CD8-positive, alpha-beta memory T cell (primary cell): ENCODE measurements around the gene HSPA4L. TPM values are rescaled to one million over a fixed set of nuclear protein-coding genes. Genes with fewer than 3 reads are reported as not detected.

Source experiments
- CTCF ChIA-PET: fragments of 350-600 bp; sonication (Branson Sonifier 250); formaldehyde crosslinking; loops from one replicate; lab custom pipeline; 2021; ENCODE audit warnings: antibody characterized with exemption; lab: Charles Lee
- POLR2A ChIA-PET: fragments of 350-600 bp; sonication (Branson Sonifier 250); formaldehyde crosslinking; loops from one replicate; lab custom pipeline; 2021; ENCODE audit warnings: antibody characterized with exemption; lab: Charles Lee
- DNase-seq, 5 donors: peaks; one replicate each; pipeline versions ENCODE4 v3.0.0 to v3.0.0-alpha.2; 2020 to 2022; ENCODE audit warnings: mixed read lengths in 1 of 5
- H3K27ac ChIP-seq: one replicate; pipeline ENCODE4 v1.7.0; 2013; ENCODE audit warnings: low read depth, mild to moderate bottlenecking, low read length, moderate library complexity
- H3K27me3 ChIP-seq: 2 replicates; pipeline ENCODE4 v1.7.0; 2013; ENCODE audit warnings: low read length, mild to moderate bottlenecking; ENCODE audit not compliant: insufficient read depth, poor library complexity, severe bottlenecking
- H3K36me3 ChIP-seq: 2 replicates; pipeline ENCODE4 v1.7.0; 2013; ENCODE audit warnings: mild to moderate bottlenecking, low read length, moderate library complexity; ENCODE audit not compliant: insufficient read depth
- H3K4me1 ChIP-seq: 2 replicates; pipeline ENCODE4 v1.7.0; 2013; ENCODE audit warnings: mild to moderate bottlenecking, low read length, moderate library complexity; ENCODE audit not compliant: insufficient read depth
- H3K4me3 ChIP-seq: 2 replicates; pipeline ENCODE4 v1.7.0; 2013; ENCODE audit warnings: mild to moderate bottlenecking, low read length
- H3K9me3 ChIP-seq: 2 replicates; pipeline ENCODE4 v1.7.0; 2013; ENCODE audit warnings: mild to moderate bottlenecking, low read length
- H3K27ac Mint-ChIP-seq, 8 donors: one replicate each; pipeline ENCODE4 v1.8.0; 2020 to 2021; ENCODE audit warnings: mixed read lengths in 8 of 8, mild to moderate bottlenecking in 6 of 8, inconsistent platforms in 3 of 8, moderate library complexity in 3 of 8
- H3K27me3 Mint-ChIP-seq, 2 donors: one replicate each; pipeline ENCODE4 v1.8.0; 2020 to 2021; ENCODE audit warnings: mixed read lengths in 2 of 2, mild to moderate bottlenecking in 1 of 2, moderate library complexity in 1 of 2
- H3K36me3 Mint-ChIP-seq, 3 donors: one replicate each; pipeline ENCODE4 v1.8.0; 2020 to 2021; ENCODE audit warnings: mixed read lengths in 3 of 3, inconsistent platforms in 1 of 3, mild to moderate bottlenecking in 1 of 3
- H3K4me1 Mint-ChIP-seq, 3 donors: one replicate each; pipeline ENCODE4 v1.8.0; 2020 to 2021; ENCODE audit warnings: mixed read lengths in 3 of 3, inconsistent platforms in 1 of 3, mild to moderate bottlenecking in 1 of 3
- H3K4me3 Mint-ChIP-seq, 7 donors: one replicate each; pipeline ENCODE4 v1.8.0; 2020 to 2021; ENCODE audit warnings: mixed read lengths in 7 of 7, mild to moderate bottlenecking in 6 of 7, moderate library complexity in 4 of 7, inconsistent platforms in 2 of 7
- H3K9me3 Mint-ChIP-seq, 5 donors: one replicate each; pipeline ENCODE4 v1.8.0; 2020 to 2022; ENCODE audit warnings: mixed read lengths in 5 of 5, mild to moderate bottlenecking in 3 of 5, moderate library complexity in 2 of 5, inconsistent platforms in 1 of 5
- polyA plus RNA-seq: library from polyadenylated mRNA; unstranded; fragments of 300-500 nt; fragmentation: Illumina TruSeq; gene quantifications from one replicate; pipeline ENCODE4 v1.2.3, GENCODE V29; 2021
- total RNA-seq, 2 experiments: library from RNA; stranded (reverse); gene quantifications; one replicate each; pipeline ENCODE4 v1.2.3, GENCODE V29; 2021

HSPA4L gene
- total and polyA plus RNA-seq, 3 experiments from 2014 or later: 0.50 to 0.55 TPM; not detected in 1

DNA sequence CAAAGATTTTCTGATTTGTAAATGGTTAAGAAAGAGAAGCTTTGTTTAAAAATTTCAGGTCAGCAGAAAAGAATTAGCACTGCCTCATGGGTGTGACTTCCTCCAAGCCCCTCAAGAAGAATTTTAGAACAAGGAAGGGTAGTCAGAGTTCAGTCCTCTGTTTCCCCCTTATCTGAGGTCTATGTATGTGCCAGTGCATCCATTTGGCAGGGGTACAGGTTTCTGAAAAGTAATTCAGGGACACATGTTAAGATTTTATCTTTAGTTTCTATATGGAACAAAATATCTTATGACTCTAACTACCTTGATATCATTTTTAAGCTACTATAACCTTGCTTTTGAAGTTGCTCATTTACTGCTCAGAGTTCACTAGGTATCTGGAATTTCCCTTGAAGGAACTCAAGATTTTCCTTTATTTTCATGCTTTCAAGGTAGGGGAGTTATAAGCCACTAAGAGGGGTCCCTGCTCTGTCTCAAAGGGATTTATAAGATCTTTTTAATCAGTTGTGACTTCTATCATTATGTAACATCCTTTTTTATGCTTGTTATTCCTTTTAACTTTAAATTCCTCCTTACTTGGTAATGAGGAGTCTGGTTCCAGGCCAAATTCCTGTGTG lies 74.2 kb downstream of the HSPA4L start:
- Mint-ChIP-seq H3K9me3 (peaks cover 20 to 65% (median 39%) of the 10 kb centered on the region in 5 donors), H3K27ac (no peak overlapping the region), H3K27me3 (peaks cover 0 to 3% of the 10 kb centered on the region in 2 donors), H3K36me3 (peaks cover 11 to 65% (median 14%) of the 10 kb centered on the region in 3 donors), H3K4me1 (peaks cover 0 to 5% (median 2%) of the 10 kb centered on the region in 3 donors), H3K4me3 (no peak overlapping the region)
- Histone ChIP-seq H3K36me3 (no peaks in the 10 kb centered on the region), H3K4me3 (no peak overlapping the region), H3K4me1 (no peaks in the 10 kb centered on the region), H3K27me3 (no peaks in the 10 kb centered on the region), H3K9me3 (no peaks in the 10 kb centered on the region), H3K27ac (no peak overlapping the region)
- ChIA-PET POLR2A (no interaction called here), CTCF (no interaction called here)
- DNase-seq: no peak

DNA sequence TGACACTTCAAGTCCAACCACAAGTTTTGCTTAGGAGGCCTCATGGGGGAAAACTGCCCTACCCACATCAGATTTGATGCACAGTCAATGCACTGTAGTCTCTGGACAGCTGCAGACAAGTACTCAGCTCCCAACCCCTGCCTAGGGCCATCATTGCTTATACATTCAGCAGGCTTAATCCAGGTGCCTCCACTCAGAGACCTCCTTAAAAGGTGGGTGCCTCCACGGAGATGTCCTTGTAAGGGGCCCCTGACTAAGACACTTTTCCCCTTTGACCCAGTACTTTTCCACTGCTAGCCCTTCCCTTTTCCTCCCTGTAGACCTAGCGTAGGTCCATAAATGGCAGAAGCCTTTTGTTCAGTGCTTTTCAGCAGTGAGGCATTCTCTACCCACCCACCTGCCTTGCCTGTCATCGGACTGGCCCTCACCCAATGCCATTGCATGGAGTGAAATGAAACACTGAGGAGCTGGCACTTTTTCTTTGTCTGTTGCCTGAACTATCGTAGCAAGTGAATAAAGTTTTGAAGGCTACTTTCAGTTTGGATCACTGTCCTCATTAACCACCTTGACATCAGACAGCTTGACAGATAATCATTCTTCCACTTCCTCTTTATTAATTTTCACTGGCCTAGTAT lies 74.8 kb downstream of the HSPA4L start:
- Histone ChIP-seq H3K27me3 (no peaks in the 10 kb centered on the region), H3K4me3 (no peak overlapping the region), H3K36me3 (no peaks in the 10 kb centered on the region), H3K4me1 (no peaks in the 10 kb centered on the region), H3K9me3 (no peaks in the 10 kb centered on the region), H3K27ac (no peak overlapping the region)
- ChIA-PET POLR2A (no interaction called here), CTCF (no interaction called here)
- Mint-ChIP-seq H3K27ac (no peak overlapping the region), H3K36me3 (peaks cover 10 to 60% (median 14%) of the 10 kb centered on the region in 3 donors), H3K4me3 (no peak overlapping the region), H3K27me3 (peaks cover 0 to 3% of the 10 kb centered on the region in 2 donors), H3K4me1 (peaks cover 0 to 5% (median 0%) of the 10 kb centered on the region in 3 donors), H3K9me3 (peaks cover 14 to 60% (median 33%) of the 10 kb centered on the region in 5 donors)
- no peak for DNase-seq

DNA sequence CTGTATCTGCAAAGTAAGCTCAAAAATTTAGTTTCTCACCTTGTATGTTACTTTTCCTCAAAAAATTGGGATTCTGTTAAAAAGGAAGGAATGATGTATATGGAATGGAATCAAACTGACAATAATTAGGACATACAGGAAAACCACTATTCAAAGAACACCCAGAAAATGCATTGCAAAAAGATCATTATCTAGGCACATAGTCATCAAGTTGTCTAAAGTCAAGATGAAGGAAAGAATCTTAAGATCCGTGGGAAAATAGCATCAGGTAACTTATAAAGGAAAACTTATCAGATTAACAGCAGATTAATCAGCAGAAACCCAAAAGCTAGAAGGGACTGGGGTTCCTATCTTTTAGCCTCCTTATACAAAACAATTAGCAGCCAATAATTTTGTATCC lies 75.5 kb downstream of the HSPA4L start:
- Mint-ChIP-seq H3K36me3 (peaks cover 7 to 54% (median 14%) of the 10 kb centered on the region in 3 donors), H3K4me1 (peaks cover 0 to 5% (median 0%) of the 10 kb centered on the region in 3 donors), H3K9me3 (peaks cover 9 to 55% (median 28%) of the 10 kb centered on the region in 5 donors), H3K27me3 (peaks cover 0 to 3% of the 10 kb centered on the region in 2 donors), H3K27ac (no peak overlapping the region), H3K4me3 (no peak overlapping the region)
- no peaks in the 10 kb centered on the region for H3K9me3 ChIP-seq
- no peaks in the 10 kb centered on the region for H3K36me3 ChIP-seq
- CTCF ChIA-PET: no interaction called here
- H3K4me3 ChIP-seq: no peak overlapping the region
- POLR2A ChIA-PET: no interaction called here
- no peak overlapping the region for H3K27ac ChIP-seq
- DNase-seq: no peak
- no peaks in the 10 kb centered on the region for H3K27me3 ChIP-seq
- H3K4me1 ChIP-seq: no peaks in the 10 kb centered on the region

DNA sequence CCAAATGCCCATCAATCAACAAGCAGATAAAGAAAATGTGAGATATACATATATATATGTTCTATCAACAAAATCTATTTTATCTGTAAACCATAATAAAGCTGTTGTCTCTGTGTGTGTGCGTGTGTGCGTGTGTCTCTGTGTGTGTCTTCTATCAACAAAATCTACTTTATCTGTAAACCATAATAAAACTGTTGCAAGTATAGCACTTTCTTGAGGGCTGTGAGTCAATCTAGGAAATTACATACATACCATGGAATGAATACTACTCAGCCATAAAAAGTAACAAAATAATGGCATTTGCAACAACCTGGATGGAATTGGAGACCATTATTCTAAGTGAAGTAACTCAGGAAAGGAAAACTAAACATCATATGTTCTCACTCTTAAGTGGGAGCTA lies 86.1 kb downstream of the HSPA4L start:
- no peak for DNase-seq
- Histone ChIP-seq H3K36me3 (no peaks in the 10 kb centered on the region), H3K27me3 (no peaks in the 10 kb centered on the region), H3K4me3 (no peak overlapping the region), H3K9me3 (no peaks in the 10 kb centered on the region), H3K4me1 (no peaks in the 10 kb centered on the region), H3K27ac (no peak overlapping the region)
- Mint-ChIP-seq H3K27ac (peak overlapping the region in 2 of 8 donors; percentile 2 to 15), H3K36me3 (peaks cover 0 to 5% (median 2%) of the 10 kb centered on the region in 3 donors), H3K9me3 (peaks cover 0 to 3% (median 0%) of the 10 kb centered on the region in 5 donors), H3K27me3 (no peaks in the 10 kb centered on the region), H3K4me1 (no peaks in the 10 kb centered on the region), H3K4me3 (no peak overlapping the region)
- ChIA-PET CTCF (no interaction called here), POLR2A (no interaction called here)

DNA sequence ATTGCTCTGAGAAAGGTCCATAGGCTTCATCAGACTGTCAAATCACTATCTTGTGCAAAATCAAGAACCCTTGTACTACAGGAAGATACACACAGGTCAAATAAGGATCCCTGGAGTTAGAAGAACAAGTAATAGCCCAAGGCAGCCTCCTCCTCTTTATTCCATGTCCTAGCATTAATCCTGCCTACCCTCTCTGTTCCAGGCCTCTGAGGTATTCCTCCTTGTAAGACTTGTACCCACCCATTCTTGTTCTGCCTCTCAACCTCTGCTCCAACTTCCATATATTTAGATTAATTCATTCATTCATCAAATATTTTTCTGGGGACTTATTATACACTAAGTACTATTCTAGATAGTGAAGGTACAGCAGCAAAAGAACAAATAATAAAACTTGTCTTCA lies 88.2 kb downstream of the HSPA4L start:
- H3K4me1 ChIP-seq: no peaks in the 10 kb centered on the region
- CTCF ChIA-PET: no interaction called here
- no peak overlapping the region for H3K27ac ChIP-seq
- H3K36me3 ChIP-seq: no peaks in the 10 kb centered on the region
- DNase-seq: no peak
- no peaks in the 10 kb centered on the region for H3K9me3 Mint-ChIP-seq
- no peak overlapping the region for H3K4me3 ChIP-seq
- POLR2A ChIA-PET: no interaction called here
- no peak overlapping the region for H3K27ac Mint-ChIP-seq
- no peaks in the 10 kb centered on the region for H3K9me3 ChIP-seq
- no peaks in the 10 kb centered on the region for H3K27me3 Mint-ChIP-seq
- no peaks in the 10 kb centered on the region for H3K4me1 Mint-ChIP-seq
- H3K4me3 Mint-ChIP-seq: no peak overlapping the region
- peaks cover 0 to 5% (median 2%) of the 10 kb centered on the region in 3 donors for H3K36me3 Mint-ChIP-seq
- H3K27me3 ChIP-seq: no peaks in the 10 kb centered on the region

DNA sequence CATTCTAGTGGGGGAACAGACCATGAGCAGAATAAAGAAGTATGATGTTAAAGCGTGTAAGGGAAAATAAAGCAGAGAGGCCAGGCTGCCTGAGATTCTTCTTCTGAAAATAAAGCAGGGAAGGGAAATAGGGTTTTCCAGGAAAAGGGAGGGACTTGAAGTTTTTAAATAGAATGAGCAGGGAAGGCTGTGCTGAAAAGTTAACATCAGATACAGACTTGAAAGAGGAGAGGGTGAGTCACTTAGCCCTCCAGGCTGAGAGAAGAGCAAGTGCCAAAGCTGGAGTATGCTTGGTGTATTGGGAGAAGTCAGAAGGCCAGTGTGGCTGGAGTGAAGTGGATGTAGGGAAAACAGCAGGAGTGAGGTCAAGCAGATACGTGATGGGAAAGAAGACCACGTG lies 88.6 kb downstream of the HSPA4L start:
- Histone ChIP-seq H3K36me3 (no peaks in the 10 kb centered on the region), H3K27me3 (no peaks in the 10 kb centered on the region), H3K4me3 (no peak overlapping the region), H3K27ac (no peak overlapping the region), H3K4me1 (no peaks in the 10 kb centered on the region), H3K9me3 (no peaks in the 10 kb centered on the region)
- peaks cover 0 to 5% (median 2%) of the 10 kb centered on the region in 3 donors for H3K36me3 Mint-ChIP-seq
- no peaks in the 10 kb centered on the region for H3K4me1 Mint-ChIP-seq
- H3K4me3 Mint-ChIP-seq: no peak overlapping the region
- H3K27ac Mint-ChIP-seq: peak overlapping the region in 1 of 8 donors; percentile 24
- no peak for DNase-seq
- H3K9me3 Mint-ChIP-seq: no peaks in the 10 kb centered on the region
- ChIA-PET POLR2A (no interaction called here), CTCF (no interaction called here)
- H3K27me3 Mint-ChIP-seq: no peaks in the 10 kb centered on the region

DNA sequence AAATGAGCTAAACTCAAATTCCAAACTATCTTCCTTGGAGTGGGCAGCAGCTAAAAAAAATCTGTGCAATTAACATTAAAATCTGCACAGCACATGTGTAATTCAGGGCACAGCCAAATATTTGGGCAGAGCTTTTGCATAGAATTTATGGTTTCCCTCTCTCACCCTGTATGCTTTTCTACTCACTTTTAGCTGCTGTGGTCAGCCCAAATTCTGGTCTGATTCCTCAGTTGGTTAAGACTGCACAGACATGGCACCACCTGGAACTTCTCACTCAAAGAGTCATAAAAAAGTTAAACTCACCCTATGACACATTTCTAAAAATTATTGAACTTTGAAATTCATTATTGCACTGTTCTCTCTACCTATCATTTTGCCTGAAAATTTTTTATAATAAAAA lies 93.7 kb downstream of the HSPA4L start:
- no peaks in the 10 kb centered on the region for H3K36me3 ChIP-seq
- H3K9me3 ChIP-seq: no peaks in the 10 kb centered on the region
- no peak for DNase-seq
- ChIA-PET POLR2A (no interaction called here), CTCF (no interaction called here)
- no peaks in the 10 kb centered on the region for H3K9me3 Mint-ChIP-seq
- no peak overlapping the region for H3K27ac Mint-ChIP-seq
- H3K36me3 Mint-ChIP-seq: peaks cover 0 to 4% (median 2%) of the 10 kb centered on the region in 3 donors
- H3K4me1 Mint-ChIP-seq: peaks cover 14 to 22% (median 16%) of the 10 kb centered on the region in 3 donors
- no peak overlapping the region for H3K4me3 ChIP-seq
- H3K27me3 ChIP-seq: no peaks in the 10 kb centered on the region
- H3K4me3 Mint-ChIP-seq: no peak overlapping the region
- H3K4me1 ChIP-seq: peaks cover 4% of the 10 kb centered on the region
- peaks cover 0 to 3% of the 10 kb centered on the region in 2 donors for H3K27me3 Mint-ChIP-seq
- H3K27ac ChIP-seq: no peak overlapping the region
